PC-3 (cell line): ENCODE measurements around the gene NPAS1. TPM values are rescaled to one million over a fixed set of nuclear protein-coding genes. Genes with fewer than 3 reads are reported as not detected.

ENCODE experiments used
- ATAC-seq: fragments of 200-7000 bp; cut with Tn5 transposase; 2 replicates; pipeline ENCODE4 v1.9.1; 2020; ENCODE audit warnings: mild to moderate bottlenecking, moderate library complexity
- BruUV-seq: library from RNA; stranded (reverse); fragments of 400-500 nt; replicated peaks from 2 replicates; lab custom pipeline; 2021; lab: Mats Ljungman, UMichigan
- CTCF ChIA-PET: fragments of 300-600 bp; sonication (Branson Sonifier 250); formaldehyde crosslinking; loops from one replicate; lab custom pipeline; 2022; ENCODE audit warnings: antibody characterized with exemption; lab: Charles Lee
- POLR2A ChIA-PET: fragments of 300-600 bp; sonication (Branson Sonifier 250); formaldehyde crosslinking; loops from one replicate; lab custom pipeline; 2022; ENCODE audit warnings: antibody characterized with exemption; ENCODE audit not compliant: unreplicated experiment; lab: Charles Lee
- DNase-seq: peaks from one replicate; pipeline ENCODE4 v3.0.0-alpha.2; 2015
- H2AFZ ChIP-seq: fragments of 300-600 bp; sonication (generic); 2 replicates; pipeline ENCODE4 v1.6.0; 2016; ENCODE audit warnings: antibody characterized with exemption, low read length
- H3F3A ChIP-seq: fragments of 300-600 bp; sonication (generic); one replicate; pipeline ENCODE4 v1.6.0; 2017; ENCODE audit warnings: antibody characterized with exemption, low read length, control low read depth, mild to moderate bottlenecking; ENCODE audit not compliant: unreplicated experiment
- H3K27ac ChIP-seq: fragments of 300-600 bp; sonication (generic); 2 replicates; pipeline ENCODE4 v1.5.1; 2016; ENCODE audit warnings: mild to moderate bottlenecking, low read length
- H3K27me3 ChIP-seq: fragments of 300-600 bp; sonication (generic); 2 replicates; pipeline ENCODE4 v1.6.1; 2016; ENCODE audit warnings: low read length, mixed read lengths
- H3K36me3 ChIP-seq: fragments of 300-600 bp; sonication (generic); 2 replicates; pipeline ENCODE4 v1.6.1; 2016; ENCODE audit warnings: low read depth, mixed run types, low read length, mixed read lengths
- H3K4me1 ChIP-seq: fragments of 300-600 bp; sonication (generic); 2 replicates; pipeline ENCODE4 v1.5.1; 2016; ENCODE audit warnings: low read length; ENCODE audit not compliant: insufficient read depth
- H3K4me2 ChIP-seq: fragments of 300-600 bp; sonication (generic); 2 replicates; pipeline ENCODE4 v1.6.0; 2016; ENCODE audit warnings: low read length
- H3K4me3 ChIP-seq: fragments of 300-600 bp; sonication (generic); 2 replicates; pipeline ENCODE4 v1.5.1; 2016; ENCODE audit warnings: mild to moderate bottlenecking, low read length, mixed read lengths
- H3K79me2 ChIP-seq: fragments of 300-600 bp; sonication (generic); 2 replicates; pipeline ENCODE4 v1.6.1; 2017; ENCODE audit warnings: low read length, mixed read lengths
- H3K9ac ChIP-seq: fragments of 300-600 bp; sonication (generic); 2 replicates; pipeline ENCODE4 v1.6.0; 2016; ENCODE audit warnings: mild to moderate bottlenecking, low read length
- H3K9me2 ChIP-seq: fragments of 300-600 bp; sonication (generic); replicated peaks from 2 replicates; pipeline ENCODE4 v1.6.1; 2016; ENCODE audit warnings: mixed run types, low read length, mixed read lengths
- H3K9me3 ChIP-seq: fragments of 300-600 bp; sonication (generic); 2 replicates; pipeline ENCODE4 v1.6.1; 2016; ENCODE audit warnings: low read length, mixed read lengths
- H4K20me1 ChIP-seq: fragments of 300-600 bp; sonication (generic); 2 replicates; pipeline ENCODE4 v1.6.1; 2016; ENCODE audit warnings: low read length, mixed read lengths
- CTCF ChIP-seq: fragments of 300-600 bp; sonication (generic); conservative IDR thresholded peaks from 2 replicates; pipeline ENCODE4 v1.5.1; 2017; ENCODE audit warnings: antibody characterized with exemption, low read depth, mild to moderate bottlenecking, low read length
- EZH2 ChIP-seq: fragments of 300-600 bp; sonication (generic); IDR thresholded peaks from one replicate; pipeline ENCODE4 v1.6.1; 2017; ENCODE audit warnings: antibody characterized with exemption, mild to moderate bottlenecking, low read length; ENCODE audit not compliant: unreplicated experiment
- EZH2phosphoT487 ChIP-seq: fragments of 300-600 bp; sonication (generic); IDR thresholded peaks from 2 replicates; pipeline ENCODE4 v1.6.1; 2018; ENCODE audit warnings: mild to moderate bottlenecking, antibody characterized with exemption, low read length, borderline replicate concordance
- intact Hi-C: fragments of 100-400 bp; cut with micrococcal nuclease; formaldehyde crosslinking; loops from 2 replicates; pipeline ENCODE4 v1.9.0; 2023
- total RNA-seq: library from RNA; depleted of rRNA; stranded (reverse); fragments of >200 nt; gene quantifications from 2 replicates; pipeline ENCODE4 v1.2.3, GENCODE V29; 2014

NPAS1 gene
- total RNA-seq, 1 experiment from 2014 or later = 1.6 TPM

GRCh38 chr19:46980761-46981160 is 38.9 kb upstream of the NPAS1 start:
- Histone ChIP-seq H3K27me3 (no peaks in the 10 kb centered on the region), H3K4me3 (no peak overlapping the region), H3K79me2 (peaks cover 14% of the 10 kb centered on the region), H3K36me3 (no peaks in the 10 kb centered on the region), H3K4me1 (peaks cover 19% of the 10 kb centered on the region), H3K9ac (no peak overlapping the region), H3K27ac (no peak overlapping the region), H3K4me2 (no peak overlapping the region), H3K9me3 (no peaks in the 10 kb centered on the region), H2AFZ (no peak overlapping the region), H3F3A (no peaks in the 10 kb centered on the region), H3K9me2 (no peaks in the 10 kb centered on the region), H4K20me1 (no peaks in the 10 kb centered on the region)
- DNase-seq (no peak), ATAC-seq (no peak)
- POLR2A ChIA-PET = no interaction called here
- CTCF ChIA-PET = no interaction called here
- BruUV-seq = no TSS peak
- intact Hi-C loops = no loop called here
- TF ChIP-seq EZH2 (no peak), EZH2phosphoT487 (no peak), CTCF (no peak)

- H3K9ac ChIP-seq = no peak overlapping the region
- no peaks in the 10 kb centered on the region for H4K20me1 ChIP-seq
Measured at GRCh38 chr19:46981286-46981945, 38.2 kb upstream of the NPAS1 start.

More at GRCh38 chr19:46981286-46981945, 38.2 kb upstream of the NPAS1 start:
- no peak overlapping the region for H3K4me3 ChIP-seq
- BruUV-seq = no TSS peak
- peaks cover 14% of the 10 kb centered on the region for H3K79me2 ChIP-seq
- no peaks in the 10 kb centered on the region for H3K9me3 ChIP-seq
- ChIA-PET POLR2A (no interaction called here), CTCF (no interaction called here)
- no peak overlapping the region for H3K27ac ChIP-seq
- no peaks in the 10 kb centered on the region for H3K27me3 ChIP-seq
- H3K9me2 ChIP-seq = no peaks in the 10 kb centered on the region
- H3K36me3 ChIP-seq = no peaks in the 10 kb centered on the region
- no peak for ATAC-seq
- TF ChIP-seq EZH2 = no peak
- no peak for TF ChIP-seq EZH2phosphoT487
- no peak for TF ChIP-seq CTCF
- peaks cover 13% of the 10 kb centered on the region for H3K4me1 ChIP-seq
- no peak overlapping the region for H2AFZ ChIP-seq
- no peaks in the 10 kb centered on the region for H3F3A ChIP-seq
- no peak overlapping the region for H3K4me2 ChIP-seq
- no peak for DNase-seq
- intact Hi-C loops = no loop called here
